Sigmoid colon (tissue), 7 donors: ENCODE data around the gene CDKN1A. TPM values are rescaled to one million over a fixed set of nuclear protein-coding genes. Genes with fewer than 3 reads are reported as not detected.

Experiments used
- DNase-seq: peaks from one replicate; pipeline ENCODE4 v3.0.0-alpha.2; 2019
- H3K27ac ChIP-seq, 4 donors: fragments of 200-600 bp; sonication (generic); one replicate each; pipeline ENCODE4 v1.5.1; 2016 to 2019; ENCODE audit warnings: mild to moderate bottlenecking in 1 of 4
- H3K27me3 ChIP-seq, 3 donors: fragments of 200-600 bp; sonication (generic); one replicate each; pipeline ENCODE4 v1.5.1; 2019; ENCODE audit warnings: mild to moderate bottlenecking in 1 of 3
- H3K36me3 ChIP-seq, 4 donors: fragments of 200-600 bp; sonication (generic); one replicate each; pipeline ENCODE4 v1.5.1; 2016 to 2019
- H3K4me1 ChIP-seq, 4 donors: fragments of 200-600 bp; sonication (generic); one replicate each; pipeline ENCODE4 v1.5.1; 2017 to 2019
- H3K4me3 ChIP-seq, 4 donors: fragments of 200-600 bp; sonication (generic); one replicate each; pipeline ENCODE4 v1.5.1; 2017 to 2019; ENCODE audit warnings: mild to moderate bottlenecking in 2 of 4, moderate library complexity in 1 of 4
- H3K9me3 ChIP-seq, 4 donors: fragments of 200-600 bp in 3 of 4; sonication (generic) in 3 of 4; one replicate each; pipeline versions ENCODE4 v1.5.1 to v1.6.1; 2013 to 2019
- CTCF ChIP-seq, 4 experiments: fragments of 450-650 bp in 3 of 4; fragments of 200-600 bp in 1 of 4; IDR thresholded peaks; one replicate each; pipeline ENCODE4 v1.5.1; 2016 to 2019; ENCODE audit warnings: antibody characterized with exemption in 4 of 4, mild to moderate bottlenecking in 3 of 4, moderate library complexity in 2 of 4
- EP300 ChIP-seq, 4 donors: sonication (generic); formaldehyde crosslinking; IDR thresholded peaks; one replicate each; pipeline ENCODE4 v1.6.1; 2017; ENCODE audit warnings: antibody characterized with exemption in 4 of 4
- POLR2A ChIP-seq, 2 donors: fragments of 450-650 bp; IDR thresholded peaks; one replicate each; pipeline ENCODE4 v1.6.1; 2016; ENCODE audit warnings: antibody characterized with exemption in 2 of 2, mild to moderate bottlenecking in 2 of 2, moderate library complexity in 2 of 2
- POLR2AphosphoS5 ChIP-seq, 4 donors: sonication (generic); formaldehyde crosslinking; IDR thresholded peaks; one replicate each; pipeline ENCODE4 v1.6.1; 2017; ENCODE audit warnings: antibody characterized with exemption in 4 of 4
- WGBS, 2 donors: extraction: QIAGEN DNeasy Blood & Tissue Kit; methylation state at CpG; one replicate each; pipeline ENCODE4 v1.1.7; 2013; 5-methylcytosine and 5-hydroxymethylcytosine counted together
- intact Hi-C: fragments of 100-400 bp; cut with DNase I; formaldehyde crosslinking; loops from one replicate; pipeline ENCODE4 v1.15.1; 2023
- polyA plus RNA-seq, 3 donors: library from polyadenylated mRNA; stranded (reverse); fragments of 200-250 nt; gene quantifications; one replicate each; pipeline ENCODE4 v1.2.3, GENCODE V29; 2013
- total RNA-seq, 4 donors: library from RNA; depleted of rRNA; stranded (reverse); fragments of >200 nt; gene quantifications; one replicate each; pipeline ENCODE4 v1.1.0, GENCODE V29; 2016
- donor health status: healthy with polysubstance abuse.
- donor health status: Bipolar disorder and iron deficiency.
- donor health status: healthy.

CDKN1A gene
- total and polyA plus RNA-seq, 7 donors: 35.7 to 429 (median 255) TPM

GRCh38 chr6:36655085-36655724 lies 23.3 kb upstream of the CDKN1A start:
- Histone ChIP-seq H3K36me3 (no peaks in the 10 kb centered on the region), H3K4me1 (peaks cover 0 to 42% (median 30%) of the 10 kb centered on the region in 4 donors), H3K9me3 (no peaks in the 10 kb centered on the region), H3K27me3 (no peaks in the 10 kb centered on the region), H3K27ac (no peak overlapping the region), H3K4me3 (no peak overlapping the region)
- DNase-seq: no peak
- no peak for TF ChIP-seq CTCF (IDR thresholded peaks at IDR 0.05)
- no peak for TF ChIP-seq EP300 (IDR thresholded peaks at IDR 0.05)
- no peak for TF ChIP-seq POLR2AphosphoS5 (IDR thresholded peaks at IDR 0.05)
- no peak for TF ChIP-seq POLR2A (IDR thresholded peaks at IDR 0.05)
- WGBS, 2 donors: 65 to 79% methylated on average over 6 of the region's 6 CpGs
- intact Hi-C loops: no loop called here

DNA sequence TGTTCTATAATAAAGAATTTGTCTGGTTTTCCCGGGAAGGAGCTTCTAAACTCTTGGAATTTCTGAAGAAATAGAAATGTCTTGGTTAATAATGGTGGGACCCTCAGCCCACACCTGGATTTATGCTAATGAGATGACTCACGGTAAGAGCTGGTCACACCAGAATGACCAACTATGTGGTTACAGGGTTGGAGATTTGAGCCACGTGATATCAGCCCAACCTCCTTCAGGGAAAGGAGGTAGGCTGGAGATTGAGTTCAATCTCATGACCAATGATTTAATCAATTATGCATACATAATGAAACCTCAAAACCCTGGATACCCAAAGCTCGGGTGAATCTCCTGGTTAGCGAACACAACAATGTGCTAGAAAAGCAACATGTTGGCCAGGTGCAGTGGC lies 22.1 kb upstream of the CDKN1A start:
- 86 to 91% methylated on average over 5 of the region's 5 CpGs for WGBS, 2 donors
- H3K27me3 ChIP-seq: no peaks in the 10 kb centered on the region
- H3K36me3 ChIP-seq: no peaks in the 10 kb centered on the region
- TF ChIP-seq POLR2AphosphoS5 (IDR thresholded peaks at IDR 0.05) (no peak), EP300 (IDR thresholded peaks at IDR 0.05) (no peak)
- peaks cover 0 to 48% (median 39%) of the 10 kb centered on the region in 4 donors for H3K4me1 ChIP-seq
- intact Hi-C loops: loop anchor here (2.0 kb wide), 1 partner anchor 28 kb away; no protein-coding TSS in a partner anchor
- H3K4me3 ChIP-seq: no peak overlapping the region
- no peak for DNase-seq
- H3K9me3 ChIP-seq: no peaks in the 10 kb centered on the region
- no peak overlapping the region for H3K27ac ChIP-seq

- no peak for DNase-seq
- no peaks in the 10 kb centered on the region for H3K9me3 ChIP-seq
- H3K27ac ChIP-seq: peak overlapping the region in 3 of 4 donors; percentile 56 to 78 (median 72)
- H3K27me3 ChIP-seq: no peaks in the 10 kb centered on the region
- 87 to 97% methylated on average over 1 of the region's 1 CpG for WGBS, 2 donors
- peaks cover 0 to 48% (median 39%) of the 10 kb centered on the region in 4 donors for H3K4me1 ChIP-seq
- H3K36me3 ChIP-seq: no peaks in the 10 kb centered on the region
- intact Hi-C loops: loop anchor here (2.0 kb wide), 1 partner anchor 28 kb away; no protein-coding TSS in a partner anchor
- TF ChIP-seq POLR2AphosphoS5 (IDR thresholded peaks at IDR 0.05) (peak in 1 of 4 donors; percentile 3), CTCF (IDR thresholded peaks at IDR 0.05) (peak in 1 of 4 experiments; percentile 25), POLR2A (IDR thresholded peaks at IDR 0.05) (no peak), EP300 (IDR thresholded peaks at IDR 0.05) (no peak)
- no peak overlapping the region for H3K4me3 ChIP-seq
Measured at GRCh38 chr6:36657271-36657670, 21.2 kb upstream of the CDKN1A start.

DNA sequence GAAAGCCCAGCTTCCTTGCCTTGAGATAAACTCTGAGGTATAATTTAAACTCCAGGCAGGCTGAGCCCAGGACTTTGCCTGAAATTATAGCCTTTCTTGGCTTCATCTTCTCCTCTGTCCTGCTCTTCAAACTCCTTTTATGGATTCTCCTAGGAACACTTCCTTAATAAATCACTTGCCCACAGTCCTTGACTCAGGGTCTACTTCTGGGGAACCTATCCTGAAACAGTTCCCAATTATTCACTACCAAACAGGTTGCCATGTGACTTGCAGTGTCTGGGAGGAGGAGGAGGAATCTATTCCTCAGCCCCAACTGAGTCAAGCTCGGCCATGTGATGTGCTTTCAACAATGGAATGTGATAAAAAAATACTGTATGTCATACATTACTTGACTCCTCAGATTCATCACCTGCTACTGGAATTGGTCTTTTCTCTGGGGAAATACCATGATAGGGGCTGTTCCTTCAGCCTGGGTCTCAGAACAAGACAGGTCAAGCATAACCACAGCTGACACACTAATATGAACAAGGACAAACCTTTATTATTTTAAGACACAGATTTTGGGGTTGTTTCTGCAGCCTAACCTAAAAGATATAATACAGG lies 20.5 kb upstream of the CDKN1A start:
- Histone ChIP-seq H3K27ac (peak overlapping the region in 3 of 4 donors; percentile 56 to 78 (median 72)), H3K36me3 (no peaks in the 10 kb centered on the region), H3K9me3 (no peaks in the 10 kb centered on the region), H3K4me3 (no peak overlapping the region), H3K4me1 (peaks cover 0 to 48% (median 39%) of the 10 kb centered on the region in 4 donors), H3K27me3 (no peaks in the 10 kb centered on the region)
- WGBS, 2 donors: 67 to 76% methylated on average over 1 of the region's 1 CpG
- DNase-seq: no peak
- TF ChIP-seq POLR2AphosphoS5 (IDR thresholded peaks at IDR 0.05) (peak; percentile 23 to 57 (median 44)), CTCF (IDR thresholded peaks at IDR 0.05) (no peak), EP300 (IDR thresholded peaks at IDR 0.05) (peak in 1 of 4 donors; percentile 33), POLR2A (IDR thresholded peaks at IDR 0.05) (no peak)
- intact Hi-C loops: loop anchor here (2.0 kb wide), 1 partner anchor 29 kb away; no protein-coding TSS in a partner anchor

DNA sequence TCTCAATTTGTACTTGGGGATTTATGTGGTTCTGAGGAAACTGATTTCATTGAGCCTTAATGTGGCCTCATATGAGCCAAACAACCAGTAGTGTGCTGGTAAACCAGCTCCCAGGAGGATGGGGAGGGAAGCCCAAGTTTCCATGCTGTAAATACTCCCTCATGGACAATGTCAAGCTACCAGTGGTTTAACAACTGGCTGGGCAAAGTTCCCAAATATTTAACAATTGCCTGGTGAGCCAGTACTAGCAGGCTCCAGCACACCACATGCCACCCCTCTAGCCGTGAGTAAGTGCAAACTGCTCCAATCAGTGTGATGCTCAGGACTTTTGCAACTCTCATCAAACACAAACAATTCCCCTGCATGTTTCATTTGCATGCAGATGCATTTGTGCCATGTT lies 19.2 kb upstream of the CDKN1A start:
- no peaks in the 10 kb centered on the region for H3K36me3 ChIP-seq
- peak overlapping the region in 3 of 4 donors; percentile 56 to 78 (median 72) for H3K27ac ChIP-seq
- H3K9me3 ChIP-seq: no peaks in the 10 kb centered on the region
- TF ChIP-seq POLR2AphosphoS5 (IDR thresholded peaks at IDR 0.05): peak; percentile 58 to 89 (median 82)
- TF ChIP-seq EP300 (IDR thresholded peaks at IDR 0.05): peak; percentile 24 to 69 (median 57)
- no peak for TF ChIP-seq CTCF (IDR thresholded peaks at IDR 0.05)
- H3K4me3 ChIP-seq: no peak overlapping the region
- no peaks in the 10 kb centered on the region for H3K27me3 ChIP-seq
- WGBS, 2 donors: 73 to 74% methylated on average over 1 of the region's 1 CpG
- DNase-seq: peak; percentile 87
- H3K4me1 ChIP-seq: peaks cover 0 to 48% (median 39%) of the 10 kb centered on the region in 4 donors
- intact Hi-C loops: no loop called here
